Spleen (tissue), 11 donors: ENCODE measurements around the gene ARHGAP36. TPM values are rescaled to one million over a fixed set of nuclear protein-coding genes. Genes with fewer than 3 reads are reported as not detected.

Source experiments
- DNase-seq: peaks from one replicate; pipeline ENCODE4 v3.0.0-alpha.2; 2020
- H3K27ac ChIP-seq, 8 donors: fragments of 200-600 bp; sonication (generic) in 7 of 8; 1 replicate in 4 of 8; 2 replicates in 4 of 8; pipeline versions ENCODE4 v1.5.0 to v1.8.0; 2016 to 2021; ENCODE audit warnings: inconsistent platforms in 4 of 8, mild to moderate bottlenecking in 4 of 8, moderate library complexity in 1 of 8
- H3K27me3 ChIP-seq, 7 donors: fragments of 200-600 bp; sonication (generic) in 6 of 7; replicated peaks in 1 of 7; 1 replicate in 4 of 7; 2 replicates in 3 of 7; pipeline versions ENCODE4 v1.5.0 to v1.8.0; 2016 to 2021; ENCODE audit warnings: inconsistent platforms in 3 of 7, mild to moderate bottlenecking in 1 of 7
- H3K36me3 ChIP-seq, 6 donors: fragments of 200-600 bp; sonication (generic) in 5 of 6; 1 replicate in 4 of 6; 2 replicates in 2 of 6; pipeline versions ENCODE4 v1.5.0 to v1.8.0; 2016 to 2021; ENCODE audit warnings: inconsistent platforms in 2 of 6
- H3K4me1 ChIP-seq, 6 donors: fragments of 200-600 bp; sonication (generic) in 5 of 6; 1 replicate in 3 of 6; 2 replicates in 3 of 6; pipeline versions ENCODE4 v1.5.0 to v1.8.0; 2016 to 2021; ENCODE audit warnings: inconsistent platforms in 3 of 6
- H3K4me3 ChIP-seq, 8 donors: fragments of 200-600 bp; sonication (generic) in 7 of 8; 1 replicate in 4 of 8; 2 replicates in 4 of 8; pipeline versions ENCODE4 v1.5.0 to v1.8.0; 2016 to 2021; ENCODE audit warnings: inconsistent platforms in 4 of 8, mild to moderate bottlenecking in 4 of 8, moderate library complexity in 2 of 8
- H3K9me3 ChIP-seq, 8 donors: fragments of 200-600 bp; sonication (generic) in 7 of 8; 1 replicate in 4 of 8; 2 replicates in 4 of 8; pipeline versions ENCODE4 v1.5.0 to v1.8.0; 2016 to 2021; ENCODE audit warnings: inconsistent platforms in 4 of 8
- CTCF ChIP-seq, 11 experiments: fragments of 200-600 bp in 7 of 11; fragments of 450-650 bp in 4 of 11; sonication (generic) in 4 of 11; IDR thresholded peaks in 8 of 11; conservative IDR thresholded peaks in 3 of 11; 1 replicate in 7 of 11; 2 replicates in 4 of 11; pipeline versions ENCODE4 v1.4.0 to v1.8.0; 2016 to 2021; ENCODE audit warnings: antibody characterized with exemption in 11 of 11, inconsistent platforms in 4 of 11, mild to moderate bottlenecking in 1 of 11
- POLR2A ChIP-seq, 3 donors: fragments of 450-650 bp; IDR thresholded peaks; one replicate each; pipeline ENCODE4 v1.5.1; 2017; ENCODE audit warnings: antibody characterized with exemption in 3 of 3, mild to moderate bottlenecking in 1 of 3
- POLR2AphosphoS5 ChIP-seq, 3 donors: sonication (generic); formaldehyde crosslinking; IDR thresholded peaks; one replicate each; pipeline ENCODE4 v1.5.1; 2017; ENCODE audit warnings: antibody characterized with exemption in 3 of 3
- WGBS, 5 donors: extraction: QIAGEN DNeasy Blood & Tissue Kit in 3 of 5; methylation state at CpG; one replicate each; pipeline versions ENCODE4 v1.1.5 to v1.1.7; 2013 to 2018; 5-methylcytosine and 5-hydroxymethylcytosine counted together
- intact Hi-C: fragments of 100-400 bp; cut with DNase I; formaldehyde crosslinking; loops from one replicate; pipeline ENCODE4 v1.15.0; 2023; ENCODE audit warnings: low total_unique reads
- polyA plus RNA-seq, 3 donors: library from polyadenylated mRNA; stranded (reverse); fragments of 200-250 nt; gene quantifications; one replicate each; pipeline ENCODE4 v1.2.1, GENCODE V29; 2013
- total RNA-seq, 7 donors: library from RNA; depleted of rRNA in 3 of 7; stranded (reverse); fragments of >200 nt in 3 of 7; fragmentation: NEBNext Ultra II Directional in 4 of 7; extraction: Animal tissue kit (Norgen Biotek cat#: 25700) in 4 of 7; gene quantifications; one replicate each; pipeline versions ENCODE4 v1.1.0 to v1.2.1, GENCODE V29; 2016 to 2021
- donor health status: healthy with polysubstance abuse.
- donor health status: DM: no; HTN: no; CAD: no; lungs with moderate emphysema.
- donor health status: DM: no; HTN: no; CAD: no.
- donor health status: Bipolar disorder and iron deficiency.
- donor health status: healthy.
- donor health status: DM: no; HTN: no; CAD: no.
- donor health status: DM: yes; HTN: yes; CAD: no.

ARHGAP36 gene
- total and polyA plus RNA-seq, 10 donors: not detected

GRCh38 chrX:131032354-131033230 lies 25.6 kb upstream of the ARHGAP36 start:
- Histone ChIP-seq H3K4me1 (no peaks in the 10 kb centered on the region), H3K27ac (no peak overlapping the region), H3K27me3 (peaks cover 0 to 9% (median 0%) of the 10 kb centered on the region in 7 donors), H3K9me3 (no peaks in the 10 kb centered on the region), H3K36me3 (no peaks in the 10 kb centered on the region), H3K4me3 (no peak overlapping the region)
- DNase-seq: no peak
- TF ChIP-seq POLR2AphosphoS5 (IDR thresholded peaks at IDR 0.05) (no peak), CTCF (IDR thresholded peaks at IDR 0.05 in 8 of 11, conservative IDR thresholded peaks at IDR 0.05 in 3 of 11) (no peak), POLR2A (IDR thresholded peaks at IDR 0.05) (no peak)
- intact Hi-C loops: no loop called here
- WGBS, 5 donors: 54 to 82% (median 62%) methylated on average over 2 of the region's 2 CpGs

GRCh38 chrX:131034063-131034462 lies 24.1 kb upstream of the ARHGAP36 start:
- Histone ChIP-seq H3K4me3 (no peak overlapping the region), H3K27ac (no peak overlapping the region), H3K4me1 (no peaks in the 10 kb centered on the region), H3K27me3 (no peaks in the 10 kb centered on the region), H3K9me3 (no peaks in the 10 kb centered on the region), H3K36me3 (no peaks in the 10 kb centered on the region)
- 62 to 82% (median 73%) methylated on average over 7 of the region's 7 CpGs for WGBS, 5 donors
- intact Hi-C loops: no loop called here
- no peak for TF ChIP-seq POLR2A (IDR thresholded peaks at IDR 0.05)
- TF ChIP-seq POLR2AphosphoS5 (IDR thresholded peaks at IDR 0.05): no peak
- no peak for TF ChIP-seq CTCF (IDR thresholded peaks at IDR 0.05 in 8 of 11, conservative IDR thresholded peaks at IDR 0.05 in 3 of 11)
- DNase-seq: no peak

GRCh38 chrX:131040781-131041180 lies 17.4 kb upstream of the ARHGAP36 start:
- TF ChIP-seq CTCF (IDR thresholded peaks at IDR 0.05 in 8 of 11, conservative IDR thresholded peaks at IDR 0.05 in 3 of 11) (no peak), POLR2AphosphoS5 (IDR thresholded peaks at IDR 0.05) (no peak), POLR2A (IDR thresholded peaks at IDR 0.05) (no peak)

GRCh38 chrX:131041667-131042066 lies 16.5 kb upstream of the ARHGAP36 start:
- peaks cover 0 to 17% (median 0%) of the 10 kb centered on the region in 7 donors for H3K27me3 ChIP-seq
- H3K4me1 ChIP-seq: no peaks in the 10 kb centered on the region
- WGBS, 5 donors: 71 to 90% (median 76%) methylated on average over 5 to 6 of the region's 6 CpGs
- no peaks in the 10 kb centered on the region for H3K9me3 ChIP-seq
- DNase-seq: no peak
- TF ChIP-seq POLR2A (IDR thresholded peaks at IDR 0.05) (no peak), POLR2AphosphoS5 (IDR thresholded peaks at IDR 0.05) (no peak), CTCF (IDR thresholded peaks at IDR 0.05 in 8 of 11, conservative IDR thresholded peaks at IDR 0.05 in 3 of 11) (no peak)
- intact Hi-C loops: no loop called here
- no peak overlapping the region for H3K27ac ChIP-seq
- no peak overlapping the region for H3K4me3 ChIP-seq
- no peaks in the 10 kb centered on the region for H3K36me3 ChIP-seq

More at GRCh38 chrX:131040781-131041180, 17.4 kb upstream of the ARHGAP36 start:
- H3K9me3 ChIP-seq: no peaks in the 10 kb centered on the region
- intact Hi-C loops: no loop called here
- H3K4me3 ChIP-seq: no peak overlapping the region
- H3K27me3 ChIP-seq: peaks cover 0 to 9% (median 0%) of the 10 kb centered on the region in 7 donors
- no peaks in the 10 kb centered on the region for H3K36me3 ChIP-seq
- no peaks in the 10 kb centered on the region for H3K4me1 ChIP-seq
- H3K27ac ChIP-seq: no peak overlapping the region
- DNase-seq: no peak
